Heart left ventricle (tissue), 16 donors: ENCODE results near the gene PXT1. TPM values are rescaled to one million over a fixed set of nuclear protein-coding genes. Genes with fewer than 3 reads are reported as not detected.

Experiments
- ATAC-seq, 4 donors: fragments of 200-7000 bp; cut with Tn5 transposase; one replicate each; pipeline ENCODE4 v1.9.1; 2020 to 2022; ENCODE audit warnings: moderate library complexity in 4 of 4, mild to moderate bottlenecking in 3 of 4, moderate number of reproducible peaks in 1 of 4
- DNase-seq, 5 donors: peaks; one replicate each; pipeline ENCODE4 v3.0.0-alpha.2; 2020
- H3K27ac ChIP-seq, 12 donors: fragments of 200-600 bp; sonication (generic) in 4 of 12; one replicate each; pipeline versions ENCODE4 v1.5.0 to v1.8.0; 2016 to 2022; ENCODE audit warnings: mild to moderate bottlenecking in 2 of 12
- H3K27me3 ChIP-seq, 9 donors: fragments of 200-600 bp; sonication (generic) in 2 of 9; one replicate each; pipeline versions ENCODE4 v1.5.1 to v1.8.0; 2016 to 2022; ENCODE audit warnings: mild to moderate bottlenecking in 3 of 9
- H3K36me3 ChIP-seq, 9 donors: fragments of 200-600 bp; sonication (generic) in 2 of 9; one replicate each; pipeline versions ENCODE4 v1.5.0 to v1.8.0; 2018 to 2022; ENCODE audit warnings: mild to moderate bottlenecking in 2 of 9
- H3K4me1 ChIP-seq, 12 donors: fragments of 200-600 bp; sonication (generic) in 4 of 12; one replicate each; pipeline versions ENCODE4 v1.5.0 to v1.8.0; 2016 to 2022; ENCODE audit warnings: mild to moderate bottlenecking in 3 of 12
- H3K4me3 ChIP-seq, 12 donors: fragments of 200-600 bp; sonication (generic) in 4 of 12; one replicate each; pipeline versions ENCODE4 v1.5.0 to v1.8.0; 2017 to 2022; ENCODE audit warnings: mild to moderate bottlenecking in 9 of 12, moderate library complexity in 4 of 12
- H3K9me3 ChIP-seq, 12 donors: fragments of 200-600 bp; sonication (generic) in 4 of 12; one replicate each; pipeline versions ENCODE4 v1.5.0 to v1.8.0; 2016 to 2022; ENCODE audit warnings: mild to moderate bottlenecking in 1 of 12
- CTCF ChIP-seq, 12 donors: fragments of 200-600 bp; sonication (generic) in 4 of 12; IDR thresholded peaks; one replicate each; pipeline versions ENCODE4 v1.5.0 to v1.8.0; 2018 to 2022; ENCODE audit warnings: antibody characterized with exemption in 12 of 12, mild to moderate bottlenecking in 5 of 12
- POLR2A ChIP-seq, 2 donors: fragments of 450-650 bp; IDR thresholded peaks; one replicate each; pipeline ENCODE4 v1.6.1; 2017; ENCODE audit warnings: antibody characterized with exemption in 2 of 2, mild to moderate bottlenecking in 2 of 2, moderate library complexity in 2 of 2
- WGBS, 4 donors: extraction: QIAGEN DNeasy Blood & Tissue Kit in 2 of 4; methylation state at CpG; one replicate each; pipeline versions ENCODE4 v1.1.5 to v1.1.7; 2013 to 2018; 5-methylcytosine and 5-hydroxymethylcytosine counted together
- intact Hi-C, 10 donors: fragments of 100-400 bp; cut with DNase I; formaldehyde crosslinking; loops; one replicate each; pipeline versions ENCODE4 v1.11.1 to v1.14.2; 2022
- polyA plus RNA-seq, 2 donors: library from polyadenylated mRNA; stranded (reverse); fragments of 200-250 nt; gene quantifications; one replicate each; pipeline ENCODE4 v1.2.3, GENCODE V29; 2013
- total RNA-seq, 9 donors: library from RNA; depleted of rRNA in 2 of 9; stranded (reverse); fragments of >200 nt in 2 of 9; fragmentation: NEBNext Ultra II Directional in 3 of 9; extraction: Animal tissue kit (Norgen Biotek cat#: 25700) in 3 of 9; gene quantifications; one replicate each; pipeline versions ENCODE4 v1.1.0 to v1.2.4, GENCODE V29; 2016 to 2023
- donor health status: ischemic (EF 13 %, LVEDD 7.1; RV severe dilation, severe dysfunction).
- donor health status: healthy with polysubstance abuse.
- donor health status: DM: no; HTN: yes; CAD: no.
- donor health status: DM: no; HTN: no; CAD: no.
- donor health status: ischemic (EF 25% LVEDD 6.9; RV normal size, moderate dysfunction).
- donor health status: ischemic (EF 25% LVEDD 5.7; RV mildly dilated, moderate dysfunction).
- donor health status: healthy.
- donor health status: DM: yes; HTN: yes; CAD: no.
- donor health status: ischemic (EF 35%, LVEDD 5.7; RV mildly dilated, moderate dysfunction).
- donor health status: nonischemic (EF 11% LVEDD 7.7; RV severe dilation, severe dysfunction).
- donor health status: DM: yes; HTN: yes; CAD: no.
- donor health status: PGD.
- donor health status: ischemic (EF 29% LVEDD 5.4; RV normal size, mild dysfunction).
- donor health status: nonischemic (EF 23%, LVEDD 6.1; RV moderate dilation, normal function).

Gene PXT1
- total and polyA plus RNA-seq, 11 donors: 0.11 to 0.59 (median 0.32) TPM; not detected in 5

GRCh38 chr6:36444470-36444869, 1.8 kb upstream of the PXT1 start:
- H3K9me3 ChIP-seq: peaks cover 0 to 6% (median 0%) of the 10 kb centered on the region in 12 donors
- no peak for ATAC-seq
- H3K27ac ChIP-seq: peak overlapping the region in 11 of 12 donors; percentile 37 to 100 (median 98)
- TF ChIP-seq CTCF (IDR thresholded peaks at IDR 0.05): no peak
- TF ChIP-seq POLR2A (IDR thresholded peaks at IDR 0.05): no peak
- DNase-seq: no peak
- peaks cover 0 to 12% (median 0%) of the 10 kb centered on the region in 9 donors for H3K36me3 ChIP-seq
- H3K27me3 ChIP-seq: no peaks in the 10 kb centered on the region
- peak overlapping the region in 10 of 12 donors; percentile 78 to 99 (median 89) for H3K4me3 ChIP-seq
- 38 to 46% (median 43%) methylated on average over 3 of the region's 3 CpGs for WGBS, 4 donors
- intact Hi-C loops: loop anchor here in 8 of 10 donors (2.0 to 10.0 kb wide), 5 partner anchors 100 to 150 kb away; partner anchors contain the start of genes STK38 (in 7 of the 8) and SRSF3 (in 5 of the 8)
- peaks cover 8 to 48% (median 34%) of the 10 kb centered on the region in 12 donors for H3K4me1 ChIP-seq

GRCh38 chr6:36443471-36444428, 1.1 kb upstream of the PXT1 start:
- H3K27ac ChIP-seq: peak overlapping the region; percentile 85 to 100 (median 98)
- peaks cover 0 to 5% (median 0%) of the 10 kb centered on the region in 9 donors for H3K36me3 ChIP-seq
- intact Hi-C loops: loop anchor here in 9 of 10 donors (2.0 to 10.0 kb wide), 8 partner anchors 21 to 235 kb away; partner anchors contain the start of genes STK38 (in 7 of the 9), SRSF3 (in 6 of the 9) and CDKN1A (in 1 of the 9)
- no peaks in the 10 kb centered on the region for H3K9me3 ChIP-seq
- H3K27me3 ChIP-seq: no peaks in the 10 kb centered on the region
- peak overlapping the region; percentile 78 to 99 (median 89) for H3K4me3 ChIP-seq
- H3K4me1 ChIP-seq: peaks cover 8 to 48% (median 34%) of the 10 kb centered on the region in 12 donors
- DNase-seq (no peak), ATAC-seq (no peak)
- TF ChIP-seq CTCF (IDR thresholded peaks at IDR 0.05) (peak in 2 of 12 donors; percentile 8 to 29), POLR2A (IDR thresholded peaks at IDR 0.05) (no peak)
- 2 to 4% (median 3%) methylated on average over 18 of the region's 18 CpGs for WGBS, 4 donors

- ATAC-seq (no peak), DNase-seq (no peak)
- 57 to 59% (median 58%) methylated on average over 12 of the region's 12 CpGs for WGBS, 4 donors
- Histone ChIP-seq H3K36me3 (no peaks in the 10 kb centered on the region), H3K4me3 (peak overlapping the region; percentile 78 to 99 (median 89)), H3K27me3 (no peaks in the 10 kb centered on the region), H3K4me1 (peaks cover 8 to 48% (median 34%) of the 10 kb centered on the region in 12 donors), H3K9me3 (no peaks in the 10 kb centered on the region), H3K27ac (peak overlapping the region; percentile 85 to 100 (median 98))
- TF ChIP-seq POLR2A (IDR thresholded peaks at IDR 0.05) (no peak), CTCF (IDR thresholded peaks at IDR 0.05) (no peak)
- intact Hi-C loops: loop anchor here in 9 of 10 donors (1.0 to 10.0 kb wide), 8 partner anchors 19 to 237 kb away; partner anchors contain the start of genes SRSF3 (in 6 of the 9), STK38 (in 6 of the 9) and CDKN1A (in 1 of the 9)
Observed at GRCh38 chr6:36442103-36442670, 467 bp downstream of the PXT1 start.
